ENCODE measurements around the gene MYZAP. TPM values are rescaled to one million over a fixed set of nuclear protein-coding genes. Genes with fewer than 3 reads are reported as not detected.

Gene MYZAP, protein sequence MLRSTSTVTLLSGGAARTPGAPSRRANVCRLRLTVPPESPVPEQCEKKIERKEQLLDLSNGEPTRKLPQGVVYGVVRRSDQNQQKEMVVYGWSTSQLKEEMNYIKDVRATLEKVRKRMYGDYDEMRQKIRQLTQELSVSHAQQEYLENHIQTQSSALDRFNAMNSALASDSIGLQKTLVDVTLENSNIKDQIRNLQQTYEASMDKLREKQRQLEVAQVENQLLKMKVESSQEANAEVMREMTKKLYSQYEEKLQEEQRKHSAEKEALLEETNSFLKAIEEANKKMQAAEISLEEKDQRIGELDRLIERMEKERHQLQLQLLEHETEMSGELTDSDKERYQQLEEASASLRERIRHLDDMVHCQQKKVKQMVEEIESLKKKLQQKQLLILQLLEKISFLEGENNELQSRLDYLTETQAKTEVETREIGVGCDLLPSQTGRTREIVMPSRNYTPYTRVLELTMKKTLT
- 29.3 TPM for total RNA-seq

DNA sequence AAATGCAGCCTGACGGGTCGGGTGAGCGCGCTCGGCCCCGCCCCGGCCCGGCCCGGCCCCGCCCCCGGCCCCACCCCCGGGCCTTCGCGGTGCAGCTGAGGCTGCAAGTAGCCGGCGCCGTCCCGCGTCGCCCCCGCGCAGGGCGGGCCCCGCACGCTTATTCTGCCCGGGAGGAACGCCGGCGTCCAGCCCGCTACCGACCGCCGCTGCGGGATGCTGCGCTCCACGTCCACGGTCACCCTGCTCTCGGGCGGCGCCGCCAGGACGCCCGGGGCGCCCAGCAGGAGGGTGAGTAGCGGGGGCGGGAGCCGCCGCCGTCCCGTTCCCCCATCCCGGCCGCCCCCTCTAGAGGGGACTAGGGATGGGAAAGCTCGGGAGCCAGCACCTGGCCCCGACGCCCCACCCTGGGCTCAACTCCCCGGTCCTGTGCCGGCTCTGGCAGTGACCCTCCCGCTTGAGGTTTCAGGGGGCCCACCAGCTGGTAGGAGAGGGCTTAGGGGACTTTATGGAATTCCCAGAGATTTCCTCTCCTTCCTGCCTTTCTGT, at the start of gene MYZAP:
Gene MYZAP, plus strand, starts transcription at position 83 of the 546 bp plus-strand sequence. Its CDS starts 131 bp downstream, at position 214.
- peak; percentile 79 for DNase-seq (ENCODE audit: low spot score)

DNA sequence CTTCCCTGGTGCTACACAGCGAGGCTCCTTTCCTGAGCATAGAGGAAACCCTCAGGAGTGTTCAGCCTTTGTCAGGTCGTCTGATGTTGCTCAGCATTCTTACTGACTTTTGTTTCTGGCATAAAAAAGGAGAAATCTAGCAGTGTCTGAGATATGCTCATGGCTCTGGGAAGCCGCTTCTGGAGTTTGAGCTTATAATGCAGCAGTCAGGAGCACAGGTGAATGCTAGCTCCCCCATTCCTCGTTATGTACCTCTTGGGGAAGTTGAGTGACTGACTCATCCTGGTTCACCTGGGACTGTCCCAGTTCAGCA, 49.2 kb upstream of the MYZAP start:
- no peak for DNase-seq (ENCODE audit: low spot score)

DNA sequence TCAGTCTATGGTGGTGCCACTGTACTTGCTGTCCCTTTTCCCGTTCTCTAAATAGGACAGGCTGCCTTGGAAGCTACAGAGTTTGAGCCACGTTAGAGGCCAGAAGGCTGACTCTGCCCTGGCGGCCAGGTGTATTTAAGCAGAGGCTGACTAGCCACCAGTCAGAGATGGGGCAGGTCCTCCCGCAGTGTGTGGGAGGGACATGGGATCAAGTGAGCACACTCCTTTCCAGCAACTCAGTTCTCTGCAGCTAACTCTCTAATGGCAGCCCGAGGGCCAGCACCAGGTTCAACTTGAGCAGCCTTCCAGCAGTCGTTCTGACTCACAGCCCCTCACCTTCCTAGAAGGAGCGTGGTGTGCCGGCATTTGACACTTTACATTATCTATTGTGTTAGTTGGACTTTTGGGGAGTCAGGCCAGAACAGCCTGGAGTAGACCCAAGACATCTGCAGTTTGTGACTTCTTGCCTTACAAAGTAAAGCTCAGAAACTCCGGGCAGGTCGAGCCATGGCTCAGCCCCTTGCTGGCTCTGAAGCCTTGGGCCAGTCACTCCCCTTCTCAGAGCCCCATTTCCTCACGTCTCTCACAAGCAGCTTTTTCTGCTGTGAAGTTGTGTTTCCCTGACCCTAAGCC, 46.7 kb upstream of the MYZAP start:
- no peak for DNase-seq (ENCODE audit: low spot score)

DNA sequence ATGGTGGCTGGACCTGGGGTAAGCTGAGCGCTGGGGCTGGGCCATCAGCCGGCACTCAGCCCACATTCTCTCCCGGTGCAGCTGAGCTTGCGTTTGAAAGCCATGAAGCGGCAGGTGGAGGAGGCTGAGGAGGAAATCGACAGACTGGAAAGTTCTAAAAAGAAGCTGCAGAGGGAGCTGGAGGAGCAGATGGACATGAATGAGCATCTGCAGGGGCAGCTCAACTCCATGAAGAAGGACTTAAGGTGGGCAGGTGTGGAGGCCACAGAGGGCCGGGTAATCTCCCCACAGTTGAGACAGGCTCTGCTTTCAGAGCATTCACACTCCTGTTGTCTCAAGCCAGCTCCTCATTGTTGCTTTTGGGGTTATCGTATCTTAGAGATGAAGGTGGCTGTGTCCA, 45.7 kb upstream of the MYZAP start:
- no peak for DNase-seq (ENCODE audit: low spot score)

DNA sequence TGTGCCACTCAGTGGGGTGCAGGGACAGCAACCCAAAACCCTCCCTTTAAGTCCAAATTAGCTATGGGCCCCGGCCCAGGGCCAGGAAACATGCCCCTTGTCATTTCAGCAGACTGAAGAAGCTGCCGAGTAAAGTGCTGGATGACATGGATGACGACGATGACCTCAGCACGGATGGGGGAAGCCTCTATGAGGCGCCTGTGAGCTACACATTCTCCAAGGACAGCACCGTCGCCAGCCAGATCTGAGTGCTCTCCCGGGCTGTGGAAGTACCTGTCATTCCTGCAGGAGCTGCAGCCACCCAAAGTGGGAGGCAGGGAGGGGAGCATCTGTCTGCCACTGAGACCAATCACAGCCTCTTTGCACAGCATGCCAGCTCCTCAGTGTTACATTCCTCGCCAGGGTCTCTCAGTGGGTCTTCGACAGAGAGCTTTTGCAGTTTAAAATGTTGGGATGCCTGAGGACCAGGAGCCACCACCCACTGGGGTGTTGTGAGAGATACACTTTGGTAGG, 44.4 kb upstream of the MYZAP start:
- no peak for DNase-seq (ENCODE audit: low spot score)

DNA sequence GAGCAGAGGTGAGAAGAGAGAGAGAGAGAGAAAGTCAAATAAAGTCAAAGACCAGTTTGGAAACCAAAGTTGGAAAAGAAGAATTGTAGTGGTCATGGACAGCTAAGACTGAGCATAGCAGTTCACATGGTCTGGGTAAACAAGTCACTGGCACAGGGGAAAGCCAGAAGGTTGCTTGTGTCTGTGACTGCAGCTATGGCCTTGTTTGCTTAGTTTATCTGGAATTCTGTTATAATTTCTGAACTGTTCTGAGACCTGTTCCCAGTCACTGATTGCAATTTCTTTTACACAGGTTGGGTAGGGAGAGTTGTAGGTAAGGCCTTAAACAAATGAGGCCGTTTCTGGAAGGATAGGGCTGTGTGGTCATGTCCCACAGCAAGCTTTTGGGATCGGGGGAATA, 43.4 kb upstream of the MYZAP start:
- no peak for DNase-seq (ENCODE audit: low spot score)

DNA sequence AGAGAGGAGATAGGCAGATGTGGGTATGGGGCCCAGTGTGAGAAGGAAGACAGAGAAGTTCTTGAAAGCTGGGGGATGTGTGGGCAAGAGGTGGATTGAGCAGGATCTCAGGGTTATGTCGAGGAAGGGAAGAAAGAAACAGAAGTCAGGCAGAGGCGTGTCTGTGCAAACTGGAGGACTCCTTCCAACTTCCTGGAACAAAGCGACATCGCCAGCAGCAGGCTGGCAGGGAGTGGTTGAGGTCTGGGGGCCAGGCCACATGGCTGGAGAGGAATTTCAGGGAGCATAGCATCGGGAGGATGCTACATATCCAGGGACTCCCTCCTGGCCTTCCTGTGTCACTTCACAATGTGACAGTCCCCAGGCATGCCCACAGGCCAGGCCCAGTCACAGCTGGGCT, 42.9 kb upstream of the MYZAP start:
- no peak for DNase-seq (ENCODE audit: low spot score)

DNA sequence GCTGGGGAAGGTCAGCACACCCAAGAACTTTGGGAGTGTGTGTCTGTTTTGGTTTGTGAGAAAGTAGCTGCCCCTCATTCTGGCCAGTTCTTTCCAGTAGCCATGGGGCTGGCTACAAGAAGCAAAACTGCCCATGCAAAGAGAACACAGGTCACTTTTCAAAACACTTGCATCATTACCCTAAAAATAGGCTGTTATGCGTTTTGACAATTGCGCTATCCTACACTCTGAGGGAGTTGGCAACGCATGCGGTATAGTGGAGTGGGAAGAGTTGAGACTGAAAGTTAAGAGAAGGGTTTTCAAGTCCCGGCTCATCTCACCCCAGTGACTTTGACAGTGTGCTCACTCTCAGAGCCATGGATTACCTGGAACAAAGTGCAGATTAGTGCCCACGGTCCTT, 41.8 kb upstream of the MYZAP start:
- DNase-seq (ENCODE audit: low spot score) = no peak

DNA sequence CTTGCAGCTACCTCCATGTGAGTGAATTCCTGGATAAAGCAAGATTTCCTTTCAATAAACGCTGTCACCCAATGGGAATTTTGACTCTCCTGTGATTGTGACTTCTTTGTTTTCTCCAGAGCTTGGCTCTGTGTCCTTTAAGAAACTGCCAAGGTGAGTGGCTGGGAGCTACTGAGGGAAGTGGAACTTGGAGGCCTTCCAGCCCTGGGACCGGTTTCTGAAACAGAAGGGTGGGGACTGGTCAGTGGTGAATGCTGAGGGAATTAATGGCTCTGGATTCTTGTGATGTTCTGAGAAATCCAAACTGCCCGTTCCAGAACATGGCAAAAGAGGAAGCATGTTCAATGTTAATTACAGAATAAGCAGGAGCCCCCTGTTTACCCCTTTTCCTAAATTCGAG, 41.1 kb upstream of the MYZAP start:
- DNase-seq (ENCODE audit: low spot score) = peak; percentile 65

DNA sequence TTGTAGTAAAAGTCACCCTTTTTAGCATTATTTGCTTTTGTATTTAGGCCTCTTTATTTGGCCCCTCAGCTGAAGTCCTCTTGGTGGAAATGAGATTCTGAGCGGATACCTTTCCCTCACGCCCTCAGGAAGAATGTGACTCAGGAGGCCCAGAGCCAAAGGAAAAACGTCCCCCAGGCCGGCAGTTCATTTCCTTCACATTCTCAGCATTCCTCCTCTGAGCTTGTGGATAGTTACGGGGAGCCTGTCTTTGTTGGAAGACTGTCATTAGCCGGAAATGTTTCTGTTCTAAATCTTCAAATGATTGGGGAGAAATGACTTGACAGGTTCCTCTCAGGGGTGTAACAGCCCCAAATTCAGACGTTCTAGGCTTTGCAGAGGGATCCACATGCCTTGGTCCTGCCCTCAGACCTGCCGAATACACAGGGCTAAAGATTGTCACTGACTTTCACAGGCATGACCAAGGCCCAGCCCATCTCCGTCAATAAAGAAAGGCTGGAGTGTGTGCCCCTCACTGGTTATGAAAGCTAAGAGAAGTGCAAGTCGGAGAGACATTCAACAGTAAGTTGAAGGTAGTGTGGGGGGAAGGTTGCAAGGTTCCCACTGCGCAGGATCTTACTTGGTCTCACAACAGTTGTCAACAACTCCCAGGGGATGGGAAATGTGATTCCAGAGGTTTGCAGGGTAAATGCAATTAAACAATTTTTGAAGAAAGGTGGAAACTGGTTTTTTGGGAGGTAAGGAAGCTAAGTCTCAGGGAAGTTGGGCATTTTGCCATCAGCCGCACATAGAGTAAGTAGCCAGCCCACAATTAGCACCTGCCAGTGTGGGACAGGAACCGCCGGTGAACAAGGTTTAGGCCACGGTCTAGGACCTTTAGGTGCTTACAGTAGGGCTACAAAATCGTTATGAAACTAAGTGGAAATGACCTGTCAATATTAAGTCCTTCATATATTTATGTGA, 39.7 kb upstream of the MYZAP start:
- no peak for DNase-seq (ENCODE audit: low spot score)

DNA sequence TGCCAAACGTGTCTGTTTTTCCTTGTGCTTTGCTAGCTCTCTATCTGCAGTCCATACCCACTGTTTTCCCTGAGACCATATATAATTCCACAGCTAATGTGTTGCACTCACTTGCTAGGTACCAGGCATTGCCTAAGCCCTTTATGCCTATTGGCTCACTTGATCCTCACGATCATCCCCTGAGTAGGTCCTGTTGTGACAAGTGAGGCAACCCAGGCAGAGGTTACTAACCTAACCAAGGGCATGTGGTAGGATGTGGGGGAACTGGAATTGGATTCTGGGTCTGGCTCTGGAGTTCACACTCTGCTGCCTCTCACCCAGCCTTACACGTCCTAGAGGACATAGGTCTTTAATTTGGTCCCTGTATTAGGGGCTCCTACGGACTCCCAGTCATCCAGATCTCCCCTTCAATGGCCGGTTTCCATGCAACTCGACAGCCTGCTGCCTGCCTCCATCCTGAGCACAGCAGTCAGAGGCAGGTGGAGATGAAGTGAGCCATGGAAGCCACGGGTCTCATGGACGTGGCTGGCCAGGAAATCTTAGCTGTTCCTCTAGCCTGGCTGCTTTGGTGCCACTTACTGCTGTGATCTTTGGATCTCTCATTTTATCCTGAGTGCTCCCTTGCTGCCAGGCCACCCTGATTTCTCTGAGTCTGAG, 38.9 kb upstream of the MYZAP start:
- DNase-seq (ENCODE audit: low spot score) = no peak

DNA sequence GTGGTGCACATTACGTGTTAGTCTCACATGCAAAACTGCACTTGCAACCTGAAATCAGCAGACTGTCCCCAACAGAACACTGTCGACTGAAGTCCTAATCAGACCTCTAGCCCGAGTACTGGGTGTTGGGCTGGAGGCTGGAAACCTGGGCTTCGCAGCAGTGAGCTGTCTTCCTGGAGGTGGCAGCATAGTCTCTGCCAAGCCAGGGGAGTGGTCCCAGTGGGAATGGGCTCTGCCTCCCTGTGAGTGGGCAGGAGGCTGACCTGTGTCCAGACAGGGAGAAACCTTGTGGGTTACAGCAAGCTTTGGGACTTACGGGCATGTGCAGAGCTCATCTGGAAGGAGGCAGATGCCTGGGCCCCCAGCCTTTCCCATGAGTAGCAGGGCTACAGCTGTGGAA, 38.2 kb upstream of the MYZAP start:
- DNase-seq (ENCODE audit: low spot score) = no peak

DNA sequence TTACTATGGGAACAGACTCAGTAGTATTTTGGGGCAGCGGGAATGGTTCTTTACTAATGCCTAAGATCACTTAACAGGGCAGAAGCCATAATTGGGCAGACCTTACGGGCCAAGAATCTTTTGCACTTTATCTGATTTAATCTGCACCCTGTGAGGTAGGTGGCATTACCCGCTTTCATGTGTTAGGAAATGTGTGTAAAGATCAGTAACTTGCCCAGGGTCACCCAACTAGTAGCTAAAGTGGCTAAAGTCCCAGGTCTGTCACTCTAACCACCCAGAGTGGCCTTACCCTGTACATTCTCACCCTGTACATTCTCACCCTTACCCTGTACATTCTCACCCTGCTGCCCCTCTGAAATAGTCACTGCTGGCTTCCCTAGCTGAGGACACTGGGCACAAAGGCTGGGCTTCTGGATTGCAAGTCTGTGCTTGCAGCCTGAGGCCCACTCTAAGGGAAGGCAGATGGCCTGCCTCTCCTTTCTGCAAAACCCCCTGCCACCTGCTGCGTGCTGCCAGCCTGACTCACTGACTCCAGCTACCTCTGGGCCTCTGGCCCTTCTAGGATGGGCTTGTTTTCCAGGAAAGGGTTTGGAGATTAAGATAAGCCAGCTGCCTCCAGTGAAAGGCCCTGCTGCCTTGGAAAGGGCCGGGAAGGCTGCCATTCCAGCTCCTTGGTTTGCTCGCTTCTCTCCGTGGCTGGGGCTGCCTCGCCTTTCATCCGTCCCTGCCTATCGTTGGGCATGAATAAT, 37.5 kb upstream of the MYZAP start:
- DNase-seq (ENCODE audit: low spot score) = no peak

DNA sequence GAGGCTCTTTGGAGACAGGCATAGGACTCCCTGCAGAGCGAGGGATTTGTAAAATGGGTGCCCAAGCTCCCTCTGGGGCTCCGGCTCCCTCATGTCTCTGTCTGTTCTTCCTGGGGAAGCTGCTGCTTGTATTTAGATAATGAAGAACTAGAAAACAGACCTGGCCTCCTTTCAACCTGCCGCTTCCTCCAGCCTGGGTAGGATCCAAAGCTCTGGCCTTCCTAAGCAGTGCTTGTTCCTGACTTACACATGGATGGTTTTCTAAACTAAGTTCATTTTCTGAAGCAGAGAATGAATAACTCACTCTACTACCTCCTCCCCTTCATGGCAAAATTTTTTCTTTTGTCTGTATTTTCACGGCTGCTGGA, 36.9 kb upstream of the MYZAP start:
- DNase-seq (ENCODE audit: low spot score) = no peak

DNA sequence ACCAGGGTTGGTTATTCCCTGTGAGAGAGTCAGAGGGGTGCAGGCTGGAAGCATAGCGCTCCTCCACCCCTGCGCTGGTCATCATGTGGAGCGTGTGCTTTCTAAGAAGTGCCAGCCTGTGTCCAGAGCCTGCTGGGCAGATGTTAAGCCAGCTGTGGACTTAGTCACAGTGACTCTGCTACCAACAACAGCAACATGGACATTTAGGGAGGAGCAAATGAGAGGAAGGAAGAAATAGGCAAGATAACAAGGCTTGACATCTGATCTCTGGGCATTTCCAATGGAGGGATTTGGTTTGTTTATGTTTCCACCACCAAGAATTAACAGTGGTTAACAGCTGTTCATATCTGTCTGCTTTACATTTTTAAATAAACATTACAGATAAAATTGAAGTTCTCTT, 36.4 kb upstream of the MYZAP start:
- no peak for DNase-seq (ENCODE audit: low spot score)

DNA sequence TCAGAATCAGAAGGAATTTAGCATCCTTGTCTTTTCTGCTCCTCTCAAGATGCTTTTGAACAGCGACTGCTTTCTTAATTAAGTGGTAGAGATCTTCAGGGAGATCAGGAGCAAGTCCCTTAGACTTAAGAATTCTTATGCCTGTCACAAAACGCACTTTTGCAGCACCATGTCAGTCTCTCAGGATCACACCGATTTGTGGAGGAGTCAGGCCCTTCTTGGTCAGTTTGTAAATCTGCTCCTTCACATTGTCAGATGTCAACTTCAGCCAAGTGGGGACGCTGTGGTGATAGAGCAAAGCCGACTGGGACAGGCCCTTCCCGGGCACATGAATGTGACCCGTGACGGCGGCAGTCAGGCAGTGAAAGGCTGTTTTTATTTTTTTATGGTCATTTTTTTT, 35.7 kb upstream of the MYZAP start:
- no peak for DNase-seq (ENCODE audit: low spot score)

DNA sequence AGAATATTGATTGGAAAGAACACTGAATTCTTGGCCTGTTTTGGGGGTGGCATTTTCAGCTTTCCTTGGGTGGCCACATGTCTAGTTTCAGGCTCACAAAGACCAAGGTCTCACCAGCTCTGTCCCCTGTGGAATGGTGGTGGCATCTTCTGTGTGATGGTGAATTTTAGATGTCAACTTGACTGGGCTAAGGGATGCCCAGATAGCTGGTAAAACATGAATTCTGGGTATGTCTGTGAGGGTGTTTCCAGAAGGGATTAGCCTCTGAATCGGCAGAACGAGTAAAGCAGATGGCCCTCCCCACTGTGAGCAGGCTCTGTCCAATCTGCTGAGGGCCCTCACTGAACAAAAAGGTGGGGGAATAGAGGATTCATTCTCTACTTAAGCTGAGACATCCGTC, 34.4 kb upstream of the MYZAP start:
- DNase-seq (ENCODE audit: low spot score) = no peak

DNA sequence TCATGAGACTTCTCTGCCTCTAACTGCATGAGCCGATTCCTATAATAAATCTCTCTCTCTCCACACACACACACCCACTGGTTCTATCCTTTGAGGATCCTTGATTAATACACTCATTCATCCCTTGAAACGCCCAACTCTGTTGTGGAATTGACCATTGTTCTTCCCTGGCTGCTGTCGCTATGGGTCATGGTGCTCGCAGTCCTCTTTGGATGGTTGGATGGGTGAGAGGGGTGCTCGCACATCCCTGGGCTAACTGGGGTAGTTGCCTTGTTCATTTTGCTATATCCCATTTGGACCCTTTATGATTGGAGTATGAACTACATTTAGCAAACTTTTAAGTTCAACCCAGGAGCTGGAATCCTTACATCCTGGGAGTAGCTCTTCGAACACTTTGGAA, 33.9 kb upstream of the MYZAP start:
- DNase-seq (ENCODE audit: low spot score) = no peak

DNA sequence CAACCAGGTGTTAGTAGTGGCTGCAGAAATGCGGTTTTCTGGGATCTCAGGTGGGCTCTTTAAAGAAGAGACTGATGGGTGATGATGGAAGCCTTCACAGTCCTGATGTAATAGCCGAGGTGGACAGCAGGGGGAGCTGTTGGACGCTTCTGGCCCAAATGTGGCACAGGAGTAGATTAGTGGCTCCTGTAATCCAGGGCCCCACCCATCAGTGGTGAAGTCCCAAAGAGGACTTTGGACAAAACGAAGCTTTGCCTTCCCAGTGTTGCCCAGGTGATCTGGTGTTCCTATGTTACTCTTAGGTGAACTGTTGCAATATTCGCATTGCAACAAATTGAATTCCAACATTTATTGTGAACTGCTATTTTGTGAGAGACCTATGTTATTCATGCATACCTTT, 31.8 kb upstream of the MYZAP start:
- peak; percentile 70 for DNase-seq (ENCODE audit: low spot score)

DNA sequence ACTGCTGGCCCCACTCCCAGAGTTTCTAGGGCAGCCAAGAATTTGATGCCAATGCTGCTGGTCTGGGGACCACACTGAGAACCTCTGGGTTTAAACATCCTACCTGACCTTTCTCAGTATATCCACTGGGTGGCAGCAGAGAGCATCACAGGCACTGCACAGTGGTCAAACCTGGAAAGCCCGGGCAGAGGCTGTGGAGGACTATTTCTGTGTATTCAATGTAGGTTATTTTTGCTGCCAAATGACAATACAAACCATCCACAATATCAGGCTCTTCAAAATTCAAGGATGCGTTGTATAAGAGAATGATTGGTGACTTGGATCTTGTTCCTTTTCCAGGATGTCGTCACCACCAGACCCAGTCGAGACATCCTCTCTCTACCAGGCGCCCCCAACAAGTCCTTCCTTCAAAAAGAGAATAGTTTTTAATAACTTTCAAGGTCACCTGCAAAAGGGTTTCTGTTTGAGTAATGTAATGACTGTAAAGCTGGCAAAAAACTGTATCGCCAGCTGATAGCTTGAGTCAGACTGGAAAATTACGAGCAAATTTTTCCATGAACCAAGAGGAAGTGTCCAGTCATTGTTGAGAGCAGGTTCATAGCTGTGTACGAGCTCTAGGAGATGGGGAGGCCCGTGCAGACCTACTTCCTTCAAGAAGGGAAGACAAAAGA, 30.5 kb upstream of the MYZAP start:
- peak; percentile 86 for DNase-seq (ENCODE audit: low spot score)

Data from ureter (tissue), 1 donor.